Astrocyte (in vitro differentiated cells and primary cell): ENCODE results near the gene DLX6. TPM values are rescaled to one million over a fixed set of nuclear protein-coding genes. Genes with fewer than 3 reads are reported as not detected.

Experiments used
- DNase-seq: peaks from one replicate; pipeline ENCODE4 v3.0.0-alpha.2; 2010; ENCODE audit warnings: low read depth
- FAIRE-seq: peaks from 2 replicates; lab custom pipeline; 2011; peaks lifted over from hg19 to GRCh38; lab: Jason Lieb, UNC
- H2AFZ ChIP-seq: 2 replicates; pipeline ENCODE4 v1.6.0; 2012; ENCODE audit warnings: low read depth, low read length, inconsistent platforms
- H3K27ac ChIP-seq: 2 replicates; pipeline ENCODE4 v1.5.1; 2011; ENCODE audit warnings: low read depth, low read length, inconsistent platforms
- H3K27me3 ChIP-seq: 2 replicates; pipeline ENCODE4 v1.6.0; 2011; ENCODE audit warnings: low read length, inconsistent platforms; ENCODE audit not compliant: insufficient read depth
- H3K36me3 ChIP-seq: 2 replicates; pipeline ENCODE4 v1.5.1; 2011; ENCODE audit warnings: low read length, inconsistent platforms; ENCODE audit not compliant: insufficient read depth
- H3K4me1 ChIP-seq: 2 replicates; pipeline ENCODE4 v1.5.1; 2011; ENCODE audit warnings: low read length, inconsistent platforms; ENCODE audit not compliant: insufficient read depth
- H3K4me2 ChIP-seq: 2 replicates; pipeline ENCODE4 v1.6.0; 2012; ENCODE audit warnings: low read length, inconsistent platforms
- H3K4me3 ChIP-seq: 2 replicates; pipeline ENCODE4 v1.5.1; 2011; ENCODE audit warnings: low read depth, mild to moderate bottlenecking, low read length, inconsistent platforms; ENCODE audit not compliant: insufficient read depth
- H3K79me2 ChIP-seq: 2 replicates; pipeline ENCODE4 v1.6.0; 2012; ENCODE audit warnings: mild to moderate bottlenecking, low read length, inconsistent platforms; ENCODE audit not compliant: insufficient read depth
- H3K9ac ChIP-seq: 2 replicates; pipeline ENCODE4 v1.6.0; 2012; ENCODE audit warnings: mild to moderate bottlenecking, low read length, inconsistent platforms
- H3K9me3 ChIP-seq: 2 replicates; pipeline ENCODE4 v1.5.1; 2012; ENCODE audit warnings: low read depth, mild to moderate bottlenecking, low read length, inconsistent platforms; ENCODE audit not compliant: insufficient read depth
- H4K20me1 ChIP-seq: 2 replicates; pipeline ENCODE4 v1.6.0; 2012; ENCODE audit warnings: low read length, inconsistent platforms; ENCODE audit not compliant: insufficient read depth
- H3K27ac Mint-ChIP-seq: one replicate; pipeline ENCODE4 v1.8.0; 2021; ENCODE audit warnings: mild to moderate bottlenecking, mixed read lengths; ENCODE audit not compliant: unreplicated experiment
- H3K27me3 Mint-ChIP-seq: one replicate; pipeline ENCODE4 v1.8.0; 2021; ENCODE audit warnings: low read depth, mixed read lengths; ENCODE audit not compliant: unreplicated experiment
- H3K36me3 Mint-ChIP-seq: one replicate; pipeline ENCODE4 v1.8.0; 2021; ENCODE audit warnings: low read depth, mixed read lengths; ENCODE audit not compliant: unreplicated experiment
- H3K4me1 Mint-ChIP-seq: one replicate; pipeline ENCODE4 v1.8.0; 2021; ENCODE audit warnings: low read depth, mixed read lengths; ENCODE audit not compliant: unreplicated experiment
- H3K4me3 Mint-ChIP-seq: one replicate; pipeline ENCODE4 v1.8.0; 2021; ENCODE audit warnings: mild to moderate bottlenecking, moderate library complexity, mixed read lengths; ENCODE audit not compliant: unreplicated experiment
- H3K9me3 Mint-ChIP-seq: one replicate; pipeline ENCODE4 v1.8.0; 2021; ENCODE audit warnings: mild to moderate bottlenecking, mixed read lengths; ENCODE audit not compliant: unreplicated experiment
- CTCF ChIP-seq: IDR thresholded peaks from 2 replicates; pipeline ENCODE4 v1.5.1; 2011; ENCODE audit warnings: low read depth, mild to moderate bottlenecking, inconsistent platforms, low read length, moderate library complexity; ENCODE audit not compliant: insufficient read depth
- EZH2 ChIP-seq: IDR thresholded peaks from 2 replicates; pipeline ENCODE4 v1.6.1; 2012; ENCODE audit warnings: mild to moderate bottlenecking, low read length, inconsistent platforms; ENCODE audit not compliant: insufficient read depth
- total RNA-seq: library from RNA; stranded (reverse); gene quantifications from 2 replicates; pipeline ENCODE4 v1.2.1, GENCODE V29; 2021

Gene DLX6
- total RNA-seq, 1 donor from 2014 or later: 0.25 TPM

- H2AFZ ChIP-seq: no peak overlapping the region
- Mint-ChIP-seq H3K4me1 (peaks cover 1% of the 10 kb centered on the region), H3K9me3 (peaks cover 31% of the 10 kb centered on the region), H3K27me3 (peaks cover 95% of the 10 kb centered on the region), H3K27ac (no peak overlapping the region), H3K4me3 (no peak overlapping the region), H3K36me3 (peaks cover 7% of the 10 kb centered on the region)
- FAIRE-seq (no peak), DNase-seq (no peak)
- H3K27ac ChIP-seq: no peak overlapping the region
- no peaks in the 10 kb centered on the region for H3K36me3 ChIP-seq
- H3K9me3 ChIP-seq: no peaks in the 10 kb centered on the region
- H4K20me1 ChIP-seq: no peaks in the 10 kb centered on the region
- no peak overlapping the region for H3K4me3 ChIP-seq
- no peak for TF ChIP-seq EZH2
- no peak for TF ChIP-seq CTCF
- no peak overlapping the region for H3K9ac ChIP-seq
- H3K4me2 ChIP-seq: no peak overlapping the region
- no peaks in the 10 kb centered on the region for H3K79me2 ChIP-seq
- peaks cover 91% of the 10 kb centered on the region for H3K27me3 ChIP-seq
- no peaks in the 10 kb centered on the region for H3K4me1 ChIP-seq
These were observed 11.4 kb upstream of the DLX6 start for GRCh38 chr7:96993980-96994379.

- Histone ChIP-seq H3K9me3 (no peaks in the 10 kb centered on the region), H3K27me3 (peaks cover 89% of the 10 kb centered on the region), H3K9ac (no peak overlapping the region), H2AFZ (no peak overlapping the region), H3K4me1 (no peaks in the 10 kb centered on the region), H3K4me2 (no peak overlapping the region), H3K36me3 (no peaks in the 10 kb centered on the region), H3K79me2 (no peaks in the 10 kb centered on the region), H4K20me1 (no peaks in the 10 kb centered on the region), H3K27ac (no peak overlapping the region), H3K4me3 (no peak overlapping the region)
- Mint-ChIP-seq H3K4me1 (peaks cover 1% of the 10 kb centered on the region), H3K4me3 (no peak overlapping the region), H3K27me3 (peaks cover 95% of the 10 kb centered on the region), H3K9me3 (peaks cover 32% of the 10 kb centered on the region), H3K27ac (no peak overlapping the region), H3K36me3 (peaks cover 7% of the 10 kb centered on the region)
- TF ChIP-seq EZH2 (no peak), CTCF (no peak)
- no peak for FAIRE-seq
- no peak for DNase-seq
These were observed 9.8 kb upstream of the DLX6 start for GRCh38 chr7:96995406-96996110.
